ENCODE data around the gene RGS12.

Gene RGS12, protein sequence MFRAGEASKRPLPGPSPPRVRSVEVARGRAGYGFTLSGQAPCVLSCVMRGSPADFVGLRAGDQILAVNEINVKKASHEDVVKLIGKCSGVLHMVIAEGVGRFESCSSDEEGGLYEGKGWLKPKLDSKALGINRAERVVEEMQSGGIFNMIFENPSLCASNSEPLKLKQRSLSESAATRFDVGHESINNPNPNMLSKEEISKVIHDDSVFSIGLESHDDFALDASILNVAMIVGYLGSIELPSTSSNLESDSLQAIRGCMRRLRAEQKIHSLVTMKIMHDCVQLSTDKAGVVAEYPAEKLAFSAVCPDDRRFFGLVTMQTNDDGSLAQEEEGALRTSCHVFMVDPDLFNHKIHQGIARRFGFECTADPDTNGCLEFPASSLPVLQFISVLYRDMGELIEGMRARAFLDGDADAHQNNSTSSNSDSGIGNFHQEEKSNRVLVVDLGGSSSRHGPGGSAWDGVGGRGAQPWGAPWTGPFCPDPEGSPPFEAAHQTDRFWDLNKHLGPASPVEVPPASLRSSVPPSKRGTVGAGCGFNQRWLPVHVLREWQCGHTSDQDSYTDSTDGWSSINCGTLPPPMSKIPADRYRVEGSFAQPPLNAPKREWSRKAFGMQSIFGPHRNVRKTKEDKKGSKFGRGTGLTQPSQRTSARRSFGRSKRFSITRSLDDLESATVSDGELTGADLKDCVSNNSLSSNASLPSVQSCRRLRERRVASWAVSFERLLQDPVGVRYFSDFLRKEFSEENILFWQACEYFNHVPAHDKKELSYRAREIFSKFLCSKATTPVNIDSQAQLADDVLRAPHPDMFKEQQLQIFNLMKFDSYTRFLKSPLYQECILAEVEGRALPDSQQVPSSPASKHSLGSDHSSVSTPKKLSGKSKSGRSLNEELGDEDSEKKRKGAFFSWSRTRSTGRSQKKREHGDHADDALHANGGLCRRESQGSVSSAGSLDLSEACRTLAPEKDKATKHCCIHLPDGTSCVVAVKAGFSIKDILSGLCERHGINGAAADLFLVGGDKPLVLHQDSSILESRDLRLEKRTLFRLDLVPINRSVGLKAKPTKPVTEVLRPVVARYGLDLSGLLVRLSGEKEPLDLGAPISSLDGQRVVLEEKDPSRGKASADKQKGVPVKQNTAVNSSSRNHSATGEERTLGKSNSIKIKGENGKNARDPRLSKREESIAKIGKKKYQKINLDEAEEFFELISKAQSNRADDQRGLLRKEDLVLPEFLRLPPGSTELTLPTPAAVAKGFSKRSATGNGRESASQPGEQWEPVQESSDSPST (N-terminal part only)

DNA sequence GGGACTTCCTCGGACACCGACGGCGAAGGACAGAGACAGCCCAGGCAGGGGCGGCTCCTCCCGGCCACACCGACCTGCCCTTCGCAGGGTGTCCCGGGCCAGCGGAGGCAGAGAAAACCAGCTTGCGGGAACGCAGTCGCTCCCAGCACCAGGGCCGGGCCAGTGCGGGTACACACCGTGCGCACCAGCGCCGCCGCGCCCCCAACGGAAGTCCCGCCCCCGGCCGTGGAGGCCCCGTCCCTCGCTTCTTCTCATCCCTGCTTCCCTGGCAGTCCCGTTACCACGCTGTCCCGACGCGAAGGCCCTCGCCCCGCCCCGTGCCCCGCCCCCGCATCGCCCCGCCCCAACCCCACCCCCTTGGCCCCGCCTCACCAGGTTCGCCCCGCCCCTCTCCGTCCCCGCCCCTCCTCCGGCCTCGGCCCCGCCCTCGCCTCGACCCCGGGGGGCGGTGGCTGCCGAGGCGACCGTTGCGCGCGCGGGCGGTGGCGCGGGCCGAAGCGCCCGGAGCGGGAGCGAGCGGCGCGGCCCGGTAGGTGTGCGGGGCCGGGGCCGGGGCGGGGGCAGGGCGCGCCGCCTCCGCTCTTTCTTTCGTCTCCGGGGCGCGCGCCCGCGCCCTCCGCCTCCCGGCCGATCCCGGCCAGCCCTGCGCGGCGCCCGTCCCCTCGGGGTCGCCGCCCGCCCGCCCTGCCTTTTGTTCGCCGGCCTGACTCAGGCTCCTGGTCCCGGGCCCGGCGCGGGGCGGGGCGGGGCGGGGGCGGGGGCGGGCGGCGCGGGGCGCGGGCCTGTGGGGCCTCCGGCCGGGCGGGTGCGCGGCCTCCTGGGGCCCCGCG is at the start of gene RGS12:
RGS12 (plus strand) TSS at position 451 of the 830 bp plus-strand sequence. CDS start 23,150 bp downstream, outside the sequence.
- DNase-seq (ENCODE audit: extremely low read depth in 1 of 2, low read depth in 1 of 2): peak; percentile 58 to 63

DNA sequence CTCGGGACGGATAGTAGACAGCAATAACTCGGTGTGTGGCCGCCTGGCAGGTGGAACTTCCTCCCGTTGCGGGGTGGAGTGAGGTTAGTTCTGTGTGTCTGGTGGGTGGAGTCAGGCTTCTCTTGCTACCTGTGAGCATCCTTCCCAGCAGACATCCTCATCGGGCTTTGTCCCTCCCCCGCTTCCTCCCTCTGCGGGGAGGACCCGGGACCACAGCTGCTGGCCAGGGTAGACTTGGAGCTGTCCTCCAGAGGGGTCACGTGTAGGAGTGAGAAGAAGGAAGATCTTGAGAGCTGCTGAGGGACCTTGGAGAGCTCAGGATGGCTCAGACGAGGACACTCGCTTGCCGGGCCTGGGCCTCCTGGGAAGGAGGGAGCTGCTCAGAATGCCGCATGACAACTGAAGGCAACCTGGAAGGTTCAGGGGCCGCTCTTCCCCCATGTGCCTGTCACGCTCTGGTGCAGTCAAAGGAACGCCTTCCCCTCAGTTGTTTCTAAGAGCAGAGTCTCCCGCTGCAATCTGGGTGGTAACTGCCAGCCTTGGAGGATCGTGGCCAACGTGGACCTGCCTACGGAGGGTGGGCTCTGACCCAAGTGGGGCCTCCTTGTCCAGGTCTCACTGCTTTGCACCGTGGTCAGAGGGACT is 49.6 kb upstream of the RGS12 start:
- DNase-seq (ENCODE audit: extremely low read depth in 1 of 2, low read depth in 1 of 2): no peak

DNA sequence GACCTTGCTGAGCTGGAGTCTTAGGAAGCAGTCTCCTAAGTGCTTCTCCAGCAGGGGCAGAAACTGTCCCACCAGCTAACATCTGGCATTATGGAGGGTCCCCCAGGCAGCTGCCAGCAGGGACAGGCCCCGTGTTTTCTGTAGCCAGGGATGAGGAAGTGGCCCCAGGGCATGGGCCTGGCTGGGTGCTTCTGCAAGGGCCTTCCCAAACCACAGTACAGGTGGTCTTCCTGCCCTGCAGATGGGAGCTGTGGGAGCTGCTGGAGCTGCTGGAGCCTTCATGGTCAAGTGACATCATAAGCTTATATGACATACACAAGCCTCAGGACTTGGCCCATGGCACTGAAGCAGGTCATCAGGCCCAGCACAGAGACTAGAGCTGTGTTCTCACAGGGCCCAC is 48.8 kb upstream of the RGS12 start:
- no peak for DNase-seq (ENCODE audit: extremely low read depth in 1 of 2, low read depth in 1 of 2)

DNA sequence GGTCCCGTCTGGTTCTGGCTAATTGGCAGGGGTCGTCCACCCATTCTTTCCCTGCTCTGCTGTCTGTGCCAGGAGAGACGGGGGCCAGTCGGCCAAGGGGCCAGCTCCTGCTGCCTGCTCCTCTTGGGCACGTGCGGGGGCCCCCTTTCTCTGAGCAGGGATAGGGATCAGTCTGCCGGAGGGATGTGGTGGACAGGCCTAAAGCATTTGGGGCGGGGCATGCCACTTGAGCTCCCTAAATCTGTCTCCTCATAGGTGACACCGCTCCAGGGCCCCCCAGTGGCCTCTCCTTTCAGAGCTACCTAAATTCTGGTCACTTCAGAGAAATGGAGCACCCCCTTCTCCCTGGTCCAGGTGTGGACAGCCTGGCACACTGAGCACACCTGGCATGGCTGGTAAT is 48.1 kb upstream of the RGS12 start:
- no peak for DNase-seq (ENCODE audit: extremely low read depth in 1 of 2, low read depth in 1 of 2)

DNA sequence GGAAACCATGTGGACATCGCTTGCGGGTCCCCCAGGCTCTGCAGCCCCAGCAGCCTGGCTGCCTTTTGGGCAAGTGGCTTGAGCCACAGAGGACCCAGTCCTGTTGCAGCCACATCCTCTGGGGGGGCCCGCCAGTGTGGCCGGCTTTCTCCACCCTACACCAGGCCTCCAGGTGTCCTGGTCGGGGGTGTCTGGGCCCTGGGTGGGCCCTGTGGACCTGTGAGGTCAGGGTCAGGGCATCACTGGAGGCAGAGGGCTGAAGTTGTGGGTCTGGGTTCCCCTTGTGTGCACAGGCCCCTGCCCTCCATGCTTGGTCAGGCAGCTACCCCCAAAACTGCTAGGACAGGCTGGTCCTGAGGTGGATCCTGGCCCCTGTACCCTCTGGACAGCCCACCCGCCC is 47.1 kb upstream of the RGS12 start:
- DNase-seq (ENCODE audit: extremely low read depth in 1 of 2, low read depth in 1 of 2): no peak

DNA sequence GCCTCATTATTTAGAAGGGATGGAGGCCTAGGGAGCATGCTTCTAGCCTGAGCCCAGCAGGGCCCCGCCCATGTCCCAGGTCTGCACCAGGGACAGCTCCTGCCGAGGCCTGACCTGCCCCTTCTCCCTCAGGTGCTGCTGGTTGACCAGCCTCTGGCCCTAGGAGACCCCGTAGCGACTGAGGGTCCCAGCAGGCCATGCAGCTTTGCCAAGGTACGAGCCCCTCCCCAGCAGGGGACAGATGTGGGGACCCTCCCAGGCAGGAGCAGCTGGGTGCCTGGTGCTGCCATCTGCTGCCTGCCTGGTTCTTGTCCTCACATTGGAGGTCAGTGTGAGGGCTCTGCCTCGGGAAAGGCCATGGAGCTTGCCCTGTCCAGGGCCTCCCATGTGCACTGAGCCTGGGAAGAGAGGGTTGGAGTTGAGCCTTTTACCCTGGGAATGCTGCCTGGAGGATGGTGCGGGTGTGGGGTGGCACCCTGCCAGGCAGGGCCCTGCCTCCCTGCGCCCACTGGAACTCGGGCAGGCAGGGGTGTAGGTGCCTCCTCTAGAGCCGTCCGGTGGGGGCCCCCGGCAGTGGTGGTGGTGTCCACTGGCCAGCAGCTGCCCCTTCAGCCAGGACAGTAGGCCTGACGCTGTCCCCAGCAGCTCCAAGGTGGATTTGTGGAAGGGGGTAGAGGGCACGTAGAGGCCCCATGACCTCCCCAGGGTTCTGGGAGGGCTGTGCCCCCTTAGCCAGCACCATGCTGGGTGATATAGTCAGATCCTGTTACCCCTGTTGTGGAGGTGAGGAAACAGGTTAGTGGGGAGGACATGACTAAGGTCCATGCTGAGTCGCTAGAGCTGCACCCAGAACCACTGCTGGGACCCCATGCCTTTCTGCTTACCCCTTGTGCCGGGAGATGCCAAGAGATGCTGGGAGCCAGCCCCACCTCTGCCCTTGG is 46.1 kb upstream of the RGS12 start:
- no peak for DNase-seq (ENCODE audit: extremely low read depth in 1 of 2, low read depth in 1 of 2)

DNA sequence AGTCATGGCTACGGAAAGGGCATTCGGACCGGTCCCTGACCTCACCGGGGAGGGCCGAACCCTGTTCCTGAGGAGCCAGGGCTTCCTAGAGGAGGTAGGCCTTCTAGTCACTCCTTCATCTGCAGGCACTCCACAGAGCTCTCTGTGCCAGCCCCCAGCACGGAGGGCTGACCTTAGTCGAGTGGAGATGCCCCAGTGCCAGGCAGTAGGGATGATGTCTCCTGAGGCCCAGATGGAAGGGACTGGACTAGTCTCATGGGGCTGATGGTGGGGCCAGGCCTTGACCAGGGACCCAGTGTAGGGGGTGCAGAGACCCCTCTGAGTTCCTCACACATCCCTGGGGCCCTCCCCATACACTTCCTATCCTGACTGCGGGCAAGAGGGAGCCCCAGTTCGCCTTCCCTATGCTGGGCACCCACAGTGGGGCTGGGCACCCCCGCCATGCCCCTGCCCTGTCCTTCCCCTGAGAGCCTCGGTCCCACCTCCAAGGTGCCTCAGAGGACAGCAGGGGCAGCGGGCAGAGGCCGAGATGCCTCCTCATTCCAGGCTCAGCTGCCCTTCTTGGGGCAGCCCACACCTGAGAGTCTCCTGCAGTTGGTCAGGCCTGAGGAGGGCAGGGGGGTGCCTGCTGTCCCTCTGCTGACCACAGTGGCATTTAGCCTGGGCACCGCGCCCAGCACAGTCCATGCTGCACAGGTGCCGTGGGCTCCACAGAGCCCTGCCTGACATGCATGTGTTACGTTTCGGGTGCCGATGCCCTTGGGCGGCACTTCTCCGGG is 45.2 kb upstream of the RGS12 start:
- DNase-seq (ENCODE audit: extremely low read depth in 1 of 2, low read depth in 1 of 2): no peak

DNA sequence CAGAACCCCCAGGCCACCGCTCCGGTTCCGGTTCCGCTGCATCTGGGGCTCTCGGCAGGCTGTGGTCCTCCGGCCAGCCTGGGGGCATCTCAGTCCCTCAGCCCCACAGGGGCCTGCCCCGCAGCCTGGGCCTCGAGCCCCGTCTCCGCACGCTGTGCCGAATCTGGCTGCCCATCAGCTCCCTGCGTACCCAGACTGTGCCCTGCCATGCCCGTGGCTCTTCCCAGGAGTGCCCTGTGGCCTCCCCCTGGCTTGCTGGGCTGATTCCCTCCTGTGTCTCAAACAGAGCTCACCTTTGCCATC is 44.7 kb upstream of the RGS12 start:
- DNase-seq (ENCODE audit: extremely low read depth in 1 of 2, low read depth in 1 of 2): no peak

DNA sequence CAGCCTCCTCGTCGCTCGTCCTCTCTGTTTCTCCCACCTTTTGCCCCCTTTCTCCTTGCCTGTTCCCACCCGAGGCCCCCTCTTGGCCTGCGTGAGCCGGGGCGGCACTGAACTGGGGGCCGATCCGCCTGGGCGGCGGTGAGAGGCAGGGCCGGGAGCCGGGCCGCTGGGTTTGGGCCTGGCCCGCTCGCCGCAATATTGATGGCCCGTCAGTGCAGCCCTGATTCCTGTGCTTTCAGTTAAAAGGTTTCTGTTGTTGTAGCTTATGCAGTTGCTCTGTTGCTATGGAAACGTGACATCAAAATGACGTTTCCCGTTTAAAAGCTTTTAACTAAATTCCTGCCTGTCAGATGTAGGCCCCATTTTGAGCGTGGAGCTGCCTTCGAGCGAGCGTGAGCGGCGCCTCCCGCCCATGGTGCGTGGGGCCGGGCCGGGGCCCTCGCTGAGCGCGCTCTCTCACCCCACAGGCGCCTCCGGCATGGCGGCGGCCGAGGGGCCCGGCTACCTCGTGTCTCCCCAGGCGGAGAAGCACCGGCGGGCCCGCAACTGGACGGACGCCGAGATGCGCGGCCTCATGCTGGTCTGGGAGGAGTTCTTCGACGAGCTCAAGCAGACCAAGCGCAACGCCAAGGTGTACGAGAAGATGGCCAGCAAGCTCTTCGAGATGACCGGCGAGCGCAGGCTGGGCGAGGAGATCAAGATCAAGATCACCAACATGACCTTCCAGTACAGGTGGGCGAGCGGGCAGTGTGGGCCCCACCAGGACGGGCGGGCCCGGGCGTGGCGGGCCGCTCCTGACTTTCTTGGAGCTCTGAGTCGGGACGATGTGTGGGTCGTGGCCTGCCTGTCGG is 43.8 kb upstream of the RGS12 start, which contains the start of gene MSANTD1:
MSANTD1 (plus strand) TSS at position 349 of the 851 bp plus-strand sequence; CDS start at position 413, 64 bp downstream.
- no peak for DNase-seq (ENCODE audit: extremely low read depth in 1 of 2, low read depth in 1 of 2)

DNA sequence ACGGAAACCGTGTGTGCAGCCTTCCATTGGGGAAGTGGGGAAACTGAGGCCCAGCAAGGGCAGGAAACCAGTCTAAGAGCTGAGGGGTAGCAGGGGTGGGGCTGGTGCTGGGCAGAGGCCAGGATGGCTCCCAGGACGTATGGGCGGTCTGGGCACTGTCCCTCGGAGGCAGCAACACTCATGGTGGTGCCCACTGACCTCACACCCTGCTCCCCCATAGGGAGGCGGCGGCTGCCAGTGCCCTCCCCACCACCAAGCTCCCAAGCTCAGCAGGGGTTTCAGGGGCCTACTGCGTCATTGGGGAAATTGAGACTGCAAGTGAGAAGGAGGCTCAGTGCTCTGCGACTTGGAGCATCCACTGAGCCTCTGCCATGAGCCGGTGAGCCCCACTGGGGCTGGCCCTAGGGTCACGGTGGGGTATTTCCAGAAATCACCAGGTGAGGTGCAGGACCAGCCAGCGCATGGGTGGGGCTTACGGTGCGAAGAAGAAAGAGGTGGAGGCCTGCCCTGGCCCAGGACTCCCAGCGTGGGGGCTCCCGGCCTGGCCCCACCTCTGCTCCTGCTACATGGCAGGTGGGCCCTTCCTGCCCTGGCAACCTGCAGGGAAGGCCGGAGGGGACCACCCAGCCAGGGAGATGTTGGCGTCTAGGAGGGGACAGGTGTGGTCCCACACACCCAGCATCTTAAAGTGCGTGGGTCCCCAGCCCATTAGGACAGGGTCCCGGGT is 42.9 kb upstream of the RGS12 start:
- DNase-seq (ENCODE audit: extremely low read depth in 1 of 2, low read depth in 1 of 2): no peak

DNA sequence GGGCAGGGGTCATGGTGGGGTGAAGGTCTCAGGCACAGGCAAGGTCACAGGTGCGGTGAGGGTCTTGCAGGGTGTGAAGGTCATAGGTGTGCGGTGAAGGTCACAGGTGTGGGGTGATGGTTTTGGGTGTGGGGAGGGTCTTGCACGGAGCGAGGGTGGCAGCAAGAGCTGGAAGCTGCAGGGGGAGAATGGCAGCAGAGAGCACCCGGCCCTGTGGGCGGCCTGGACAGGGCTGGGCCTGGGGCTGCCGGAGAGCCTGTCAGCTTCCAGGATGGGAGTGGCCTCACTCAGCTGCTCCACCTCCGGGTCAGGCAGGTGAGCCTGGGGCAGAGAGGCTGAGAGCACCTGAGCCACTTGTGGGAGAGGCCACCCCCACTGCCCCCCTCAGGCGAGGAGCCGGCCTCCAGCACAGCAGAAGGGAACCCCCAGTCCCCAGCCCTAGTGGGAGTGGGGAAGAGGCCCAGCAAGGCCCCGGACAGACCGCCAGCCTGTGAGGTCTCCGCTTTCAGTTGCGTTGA is 42.3 kb upstream of the RGS12 start:
- DNase-seq (ENCODE audit: extremely low read depth in 1 of 2, low read depth in 1 of 2): no peak

DNA sequence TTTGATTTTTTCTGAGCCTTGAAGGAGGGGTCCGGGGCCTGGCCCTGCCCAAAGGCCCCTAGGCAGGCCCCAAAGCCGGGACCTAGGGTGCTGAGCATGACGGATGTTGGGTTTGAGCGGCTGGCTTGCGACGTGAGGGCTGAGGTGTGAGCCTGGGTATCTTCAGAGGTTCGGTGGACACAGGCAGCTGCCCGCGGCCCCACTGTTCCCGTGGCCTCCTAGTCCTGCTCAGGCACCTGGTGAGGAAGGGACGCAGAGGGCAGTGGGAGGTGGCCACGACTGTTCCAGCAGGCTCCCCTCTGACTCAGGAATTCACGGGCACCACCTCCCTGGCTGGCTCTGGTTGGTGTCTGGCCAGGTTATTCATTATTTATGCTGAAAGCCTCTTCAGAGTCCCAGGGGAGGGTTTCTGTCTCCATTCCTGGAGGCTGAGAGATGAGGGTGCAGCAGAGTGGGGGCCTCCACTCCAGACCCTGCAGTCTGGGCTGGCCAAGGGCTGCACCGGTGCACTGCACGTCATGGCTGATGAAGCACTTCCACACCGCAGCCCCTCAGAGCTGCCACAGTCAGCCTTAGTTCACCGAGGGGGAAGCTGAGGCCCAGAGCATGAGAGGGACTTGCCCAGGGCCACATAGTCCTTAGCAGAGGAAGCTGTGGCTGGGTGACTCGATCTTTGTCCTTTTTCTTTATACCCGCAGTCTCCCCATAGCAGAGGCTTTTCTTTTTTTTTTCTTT is 41.7 kb upstream of the RGS12 start:
- no peak for DNase-seq (ENCODE audit: extremely low read depth in 1 of 2, low read depth in 1 of 2)

DNA sequence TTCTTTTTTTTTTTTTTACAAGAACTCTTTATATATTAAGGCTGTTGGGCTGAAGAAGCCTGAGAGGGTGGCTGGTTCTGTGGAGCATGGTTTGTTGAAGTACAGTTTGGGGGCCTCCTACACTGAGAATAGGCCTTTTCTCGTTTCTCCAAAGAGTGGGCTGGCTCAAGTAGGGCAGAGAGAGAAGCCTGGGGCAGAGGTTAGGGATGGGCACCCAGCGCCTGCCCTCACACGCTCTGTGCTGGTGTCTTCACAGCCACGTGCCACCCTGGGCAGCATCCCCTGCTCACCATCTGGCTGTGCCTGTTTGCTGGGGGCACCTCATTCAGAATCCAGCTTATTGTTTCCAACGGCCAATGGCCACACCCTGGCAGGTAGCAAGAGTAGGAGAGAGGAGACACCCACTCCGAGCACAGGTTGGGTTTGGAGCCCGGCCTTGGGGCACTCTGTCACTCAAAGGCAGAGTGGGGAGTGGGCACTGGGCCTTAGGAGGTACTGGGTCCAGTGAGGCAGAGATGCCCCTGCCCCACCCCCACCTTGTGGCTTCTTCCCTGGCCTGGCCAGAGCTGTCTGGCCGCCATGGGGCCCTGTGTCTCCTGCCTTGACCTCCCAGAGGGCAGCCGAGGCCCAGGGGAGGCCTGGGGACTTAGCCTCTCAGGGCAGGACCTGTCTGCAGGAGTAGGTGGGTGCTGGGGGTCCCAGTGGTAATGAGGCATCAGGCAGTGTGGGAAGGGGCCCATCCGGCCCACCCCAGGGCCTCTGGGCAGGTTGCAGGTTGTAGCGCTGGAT is 40.9 kb upstream of the RGS12 start:
- no peak for DNase-seq (ENCODE audit: extremely low read depth in 1 of 2, low read depth in 1 of 2)

DNA sequence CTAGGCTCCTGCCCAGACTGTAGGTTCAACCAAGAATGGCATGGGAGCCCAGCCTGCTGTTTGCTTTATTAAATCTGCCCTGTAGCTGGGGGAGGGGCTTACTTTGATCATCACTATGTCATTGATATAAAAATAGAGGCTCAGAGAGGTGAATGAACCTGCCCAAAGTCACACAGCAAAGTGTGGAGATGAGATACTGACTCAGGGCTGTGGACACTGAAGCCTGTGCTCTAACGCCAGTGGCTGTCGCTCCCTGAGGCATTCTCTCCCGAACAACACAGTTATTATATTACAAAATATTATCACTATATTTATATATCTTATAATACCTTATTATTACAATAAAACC is 40.4 kb upstream of the RGS12 start:
- no peak for DNase-seq (ENCODE audit: extremely low read depth in 1 of 2, low read depth in 1 of 2)

Measured in activated CD8-positive, alpha-beta memory T cell treated with anti-CD3 and anti-CD28 coated beads for 1 hour (primary cell).